ENCODE measurements around the gene OR11A1.

DNA sequence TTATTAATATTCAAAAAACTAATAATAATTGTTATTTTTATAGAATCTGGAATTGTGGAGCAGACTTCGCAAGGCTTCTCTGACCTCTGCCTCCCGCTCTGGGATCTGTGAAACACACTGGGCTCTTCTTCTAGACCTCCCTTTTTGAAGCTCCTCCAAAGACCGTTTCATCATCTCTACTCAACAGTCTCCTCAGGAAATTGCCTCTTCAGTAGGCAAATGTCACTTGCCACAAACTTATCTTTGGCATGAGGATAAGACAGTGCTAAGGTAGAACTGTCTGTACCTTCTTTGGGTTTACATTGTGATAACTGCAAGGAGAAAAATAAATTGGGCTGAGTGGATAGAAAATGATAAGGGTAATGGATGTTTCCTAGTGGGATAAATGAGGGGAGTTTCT lies 33.2 kb upstream of the OR11A1 start:
- TF ChIP-seq, protein P1, sequence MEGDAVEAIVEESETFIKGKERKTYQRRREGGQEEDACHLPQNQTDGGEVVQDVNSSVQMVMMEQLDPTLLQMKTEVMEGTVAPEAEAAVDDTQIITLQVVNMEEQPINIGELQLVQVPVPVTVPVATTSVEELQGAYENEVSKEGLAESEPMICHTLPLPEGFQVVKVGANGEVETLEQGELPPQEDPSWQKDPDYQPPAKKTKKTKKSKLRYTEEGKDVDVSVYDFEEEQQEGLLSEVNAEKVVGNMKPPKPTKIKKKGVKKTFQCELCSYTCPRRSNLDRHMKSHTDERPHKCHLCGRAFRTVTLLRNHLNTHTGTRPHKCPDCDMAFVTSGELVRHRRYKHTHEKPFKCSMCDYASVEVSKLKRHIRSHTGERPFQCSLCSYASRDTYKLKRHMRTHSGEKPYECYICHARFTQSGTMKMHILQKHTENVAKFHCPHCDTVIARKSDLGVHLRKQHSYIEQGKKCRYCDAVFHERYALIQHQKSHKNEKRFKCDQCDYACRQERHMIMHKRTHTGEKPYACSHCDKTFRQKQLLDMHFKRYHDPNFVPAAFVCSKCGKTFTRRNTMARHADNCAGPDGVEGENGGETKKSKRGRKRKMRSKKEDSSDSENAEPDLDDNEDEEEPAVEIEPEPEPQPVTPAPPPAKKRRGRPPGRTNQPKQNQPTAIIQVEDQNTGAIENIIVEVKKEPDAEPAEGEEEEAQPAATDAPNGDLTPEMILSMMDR (IDR thresholded peaks at IDR 0.05), result no peak
- no peak for TF ChIP-seq POLR2A (IDR thresholded peaks at IDR 0.05)

All from adrenal gland (tissue), 5 donors.